PC-9 (cell line): ENCODE measurements around the gene PLEKHF1.

Experiments used
- CTCF ChIP-seq: fragments of 200-600 bp; sonication (generic); conservative IDR thresholded peaks from 2 replicates; pipeline ENCODE4 v1.6.1; 2017; ENCODE audit warnings: mixed run types, antibody characterized with exemption, mild to moderate bottlenecking, moderate library complexity
- EZH2 ChIP-seq: fragments of 200-600 bp; sonication (generic); IDR thresholded peaks from 2 replicates; pipeline ENCODE4 v1.8.0; 2017; ENCODE audit warnings: antibody characterized with exemption, low read depth

- TF ChIP-seq CTCF (no peak), EZH2 (no peak)
Measured at GRCh38 chr19:29672319-29672932, 7.2 kb downstream of the PLEKHF1 start.
